Measurements from ENCODE around the gene KHDC3L. TPM values are rescaled to one million over a fixed set of nuclear protein-coding genes. Genes with fewer than 3 reads are reported as not detected.

Gene KHDC3L
- under 1 TPM in 3 of 4 donors, not detected in 1; 0.13 to 0.14 (median 0.13) TPM for polyA plus RNA-seq (ENCODE audit: insufficient read length in 4 of 4)

- no peak for DNase-seq (ENCODE audit: low read depth in 4 of 4, low spot score in 2 of 4)
Observed at GRCh38 chr6:73362358-73362757, at the start of gene KHDC3L. KHDC3L (plus strand) TSS chr6:73362658; CDS start chr6:73362730, 72 bp downstream.

- DNase-seq (ENCODE audit: low read depth in 4 of 4, low spot score in 2 of 4): no peak
Observed at GRCh38 chr6:73314577-73315492, 47.6 kb upstream of the KHDC3L start.

- DNase-seq (ENCODE audit: low read depth in 4 of 4, low spot score in 2 of 4): no peak
Observed at GRCh38 chr6:73323323-73323722, 39.1 kb upstream of the KHDC3L start.

- DNase-seq (ENCODE audit: low read depth in 4 of 4, low spot score in 2 of 4): no peak
Observed at GRCh38 chr6:73325656-73326055, 36.8 kb upstream of the KHDC3L start.

GRCh38 chr6:73328790-73329189 is 33.7 kb upstream of the KHDC3L start:
- DNase-seq (ENCODE audit: low read depth in 4 of 4, low spot score in 2 of 4): no peak

GRCh38 chr6:73329201-73329600 is 33.3 kb upstream of the KHDC3L start:
- no peak for DNase-seq (ENCODE audit: low read depth in 4 of 4, low spot score in 2 of 4)

- DNase-seq (ENCODE audit: low read depth in 4 of 4, low spot score in 2 of 4): no peak
Observed at GRCh38 chr6:73339340-73339739, 23.1 kb upstream of the KHDC3L start.

- no peak for DNase-seq (ENCODE audit: low read depth in 4 of 4, low spot score in 2 of 4)
Observed at GRCh38 chr6:73340048-73340447, 22.4 kb upstream of the KHDC3L start.

- no peak for DNase-seq (ENCODE audit: low read depth in 4 of 4, low spot score in 2 of 4)
Observed at GRCh38 chr6:73341335-73341734, 21.1 kb upstream of the KHDC3L start.

GRCh38 chr6:73342174-73342573 is 20.3 kb upstream of the KHDC3L start:
- DNase-seq (ENCODE audit: low read depth in 4 of 4, low spot score in 2 of 4): no peak

GRCh38 chr6:73343164-73343563 is 19.3 kb upstream of the KHDC3L start:
- no peak for DNase-seq (ENCODE audit: low read depth in 4 of 4, low spot score in 2 of 4)

- no peak for DNase-seq (ENCODE audit: low read depth in 4 of 4, low spot score in 2 of 4)
Observed at GRCh38 chr6:73348550-73349204, 13.8 kb upstream of the KHDC3L start.

- no peak for DNase-seq (ENCODE audit: low read depth in 4 of 4, low spot score in 2 of 4)
Observed at GRCh38 chr6:73349311-73349710, 13.1 kb upstream of the KHDC3L start.

- DNase-seq (ENCODE audit: low read depth in 4 of 4, low spot score in 2 of 4): no peak
Observed at GRCh38 chr6:73353636-73354593, 8.5 kb upstream of the KHDC3L start, which contains the start of gene DPPA5. DPPA5 (minus strand) TSS chr6:73354276; CDS start chr6:73354225, 51 bp downstream.

- DNase-seq (ENCODE audit: low read depth in 4 of 4, low spot score in 2 of 4): no peak
Observed at GRCh38 chr6:73362869-73363536, 545 bp downstream of the KHDC3L start.

GRCh38 chr6:73363537-73363875 is 1.0 kb downstream of the KHDC3L start:
- no peak for DNase-seq (ENCODE audit: low read depth in 4 of 4, low spot score in 2 of 4)

GRCh38 chr6:73364121-73364520 is 1.7 kb downstream of the KHDC3L start:
- DNase-seq (ENCODE audit: low read depth in 4 of 4, low spot score in 2 of 4): no peak

- DNase-seq (ENCODE audit: low read depth in 4 of 4, low spot score in 2 of 4): no peak
Observed at GRCh38 chr6:73364549-73364948, 2.1 kb downstream of the KHDC3L start.

- DNase-seq (ENCODE audit: low read depth in 4 of 4, low spot score in 2 of 4): no peak
Observed at GRCh38 chr6:73367761-73368355, 5.4 kb downstream of the KHDC3L start.

- DNase-seq (ENCODE audit: low read depth in 4 of 4, low spot score in 2 of 4): no peak
Observed at GRCh38 chr6:73368675-73369074, 6.2 kb downstream of the KHDC3L start.
